ENCODE results near the gene USP10.
A peak's percentile ranks its signal among the peaks of the same experiment; 100 is the strongest.

Gene USP10

DNA sequence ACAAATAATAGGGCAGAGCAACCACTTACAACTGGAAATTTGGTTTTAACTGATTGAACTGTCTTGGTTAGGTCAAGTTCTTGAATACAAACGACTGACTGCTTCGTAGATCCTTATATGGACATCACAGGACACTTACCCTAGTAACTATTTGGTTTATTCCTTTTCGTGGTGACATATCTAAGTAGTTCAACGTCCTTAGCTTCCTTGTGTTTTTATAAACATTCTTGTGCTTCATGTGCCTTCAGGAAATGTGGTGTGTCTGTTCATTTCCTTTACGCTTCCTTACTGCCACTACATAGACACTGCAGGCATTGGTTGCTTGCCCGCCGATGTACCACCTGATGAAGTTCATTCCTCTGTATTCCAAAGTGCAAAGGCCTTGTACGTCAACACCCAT, 59.3 kb downstream of the USP10 start:
- H3K27ac ChIP-seq (ENCODE audit: insufficient read depth in 1 of 2, low read depth in 1 of 2, low read length in 2 of 2, poor library complexity in 1 of 2, severe bottlenecking in 2 of 2), result peak overlapping the region in 1 of 2 experiments; percentile 73
- H3K4me1 ChIP-seq (ENCODE audit: control extremely low read depth in 1 of 4, control insufficient read depth in 4 of 4, insufficient read depth in 4 of 4, low read length in 3 of 4), result peaks cover 16 to 38% (median 22%) of the 10 kb centered on the region in 4 experiments
- peaks cover 7 to 53% (median 26%) of the 10 kb centered on the region in 4 experiments for H3K36me3 ChIP-seq (ENCODE audit: control insufficient read depth in 4 of 4, insufficient read depth in 4 of 4, low read length in 3 of 4)
- peak; percentile 23 to 76 (median 64) for DNase-seq
- H3K9me3 ChIP-seq (ENCODE audit: control extremely low read depth in 1 of 5, control insufficient read depth in 4 of 5, insufficient read depth in 2 of 5, low read depth in 1 of 5, low read length in 4 of 5), result no peaks in the 10 kb centered on the region
- ChIA-PET POLR2A (no interaction called here), CTCF (interaction anchor here (0.9 to 8.4 kb wide), 11 partner anchors 9 to 213 kb away, joined by 3 to 145 read pairs (median 3); no protein-coding TSS in a partner anchor)
- peak overlapping the region in 2 of 7 experiments; percentile 37 to 40 for H3K4me3 ChIP-seq (ENCODE audit: control insufficient read depth in 1 of 7, extremely low read depth in 1 of 7, insufficient read depth in 4 of 7, low read depth in 2 of 7, low read length in 6 of 7)
- H3K27me3 ChIP-seq (replicated peaks in 2 of 5; ENCODE audit: control insufficient read depth in 4 of 5, insufficient read depth in 5 of 5, low read length in 4 of 5), result no peaks in the 10 kb centered on the region
- WGBS (ENCODE audit: insufficient coverage), result 50% methylated on average over 2 of the region's 8 CpGs

DNA sequence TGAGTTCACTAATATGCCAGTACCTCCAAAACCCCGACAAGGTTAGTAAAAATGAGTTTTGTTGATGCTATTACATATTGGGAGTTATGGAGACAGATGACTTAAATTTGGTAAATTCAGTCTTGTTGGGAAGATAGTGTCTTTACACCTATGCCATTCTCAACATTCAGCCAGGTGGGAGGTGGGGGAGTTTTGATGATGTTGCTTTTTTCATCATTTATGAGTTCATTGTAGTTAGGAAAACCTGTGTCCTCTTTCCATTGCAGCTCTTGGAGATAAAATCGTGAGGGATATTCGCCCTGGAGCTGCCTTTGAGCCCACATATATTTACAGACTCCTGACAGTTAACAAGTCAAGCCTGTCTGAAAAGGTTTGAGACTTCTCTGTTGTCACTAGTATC, 60.1 kb downstream of the USP10 start:
- WGBS (ENCODE audit: insufficient coverage), result 100% methylated on average over 2 of the region's 3 CpGs
- no peak for DNase-seq
- ChIA-PET POLR2A (no interaction called here), CTCF (interaction anchor here (1.0 to 8.4 kb wide), 8 partner anchors 9 to 212 kb away, joined by 3 to 145 read pairs (median 5); no protein-coding TSS in a partner anchor)
- Histone ChIP-seq H3K4me3 (ENCODE audit: control insufficient read depth in 1 of 7, extremely low read depth in 1 of 7, insufficient read depth in 4 of 7, low read depth in 2 of 7, low read length in 6 of 7) (no peak overlapping the region), H3K4me1 (ENCODE audit: control extremely low read depth in 1 of 4, control insufficient read depth in 4 of 4, insufficient read depth in 4 of 4, low read length in 3 of 4) (peaks cover 14 to 31% (median 18%) of the 10 kb centered on the region in 4 experiments), H3K27me3 (replicated peaks in 2 of 5; ENCODE audit: control insufficient read depth in 4 of 5, insufficient read depth in 5 of 5, low read length in 4 of 5) (no peaks in the 10 kb centered on the region), H3K9me3 (ENCODE audit: control extremely low read depth in 1 of 5, control insufficient read depth in 4 of 5, insufficient read depth in 2 of 5, low read depth in 1 of 5, low read length in 4 of 5) (no peaks in the 10 kb centered on the region), H3K36me3 (ENCODE audit: control insufficient read depth in 4 of 4, insufficient read depth in 4 of 4, low read length in 3 of 4) (peaks cover 9 to 58% (median 31%) of the 10 kb centered on the region in 4 experiments), H3K27ac (ENCODE audit: insufficient read depth in 1 of 2, low read depth in 1 of 2, low read length in 2 of 2, poor library complexity in 1 of 2, severe bottlenecking in 2 of 2) (no peak overlapping the region)

GRCh38 chr16:84761448-84762368, 61.9 kb downstream of the USP10 start:
- WGBS (ENCODE audit: insufficient coverage), result 96% methylated on average over 14 of the region's 17 CpGs
- H3K36me3 ChIP-seq (ENCODE audit: control insufficient read depth in 4 of 4, insufficient read depth in 4 of 4, low read length in 3 of 4), result peaks cover 14 to 70% (median 44%) of the 10 kb centered on the region in 4 experiments

DNA sequence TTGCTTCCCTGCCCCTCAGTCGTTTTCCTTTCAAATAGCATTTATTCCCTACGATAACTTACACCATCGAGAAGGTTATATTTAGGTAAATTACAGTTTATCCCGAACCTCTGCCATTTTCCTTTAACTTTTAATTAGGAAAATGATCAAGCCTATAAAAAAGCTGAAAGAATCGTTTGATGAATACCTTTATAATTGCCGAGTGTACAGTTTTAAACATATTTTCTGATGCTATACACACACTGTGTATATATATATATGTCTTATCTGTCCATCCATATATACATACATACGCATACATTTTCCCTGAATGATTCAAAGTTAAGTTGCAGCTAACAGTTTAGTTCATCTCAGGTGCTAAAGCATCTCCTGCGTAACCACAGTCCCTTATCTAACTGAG, 63.4 kb downstream of the USP10 start:
- WGBS (ENCODE audit: insufficient coverage), result 100% methylated on average over 2 of the region's 8 CpGs
- H3K4me1 ChIP-seq (ENCODE audit: control extremely low read depth in 1 of 4, control insufficient read depth in 4 of 4, insufficient read depth in 4 of 4, low read length in 3 of 4), result peaks cover 9 to 18% (median 12%) of the 10 kb centered on the region in 4 experiments
- no peak overlapping the region for H3K4me3 ChIP-seq (ENCODE audit: control insufficient read depth in 1 of 7, extremely low read depth in 1 of 7, insufficient read depth in 4 of 7, low read depth in 2 of 7, low read length in 6 of 7)
- ChIA-PET POLR2A (no interaction called here), CTCF (no interaction called here)
- peaks cover 14 to 79% (median 51%) of the 10 kb centered on the region in 4 experiments for H3K36me3 ChIP-seq (ENCODE audit: control insufficient read depth in 4 of 4, insufficient read depth in 4 of 4, low read length in 3 of 4)
- H3K9me3 ChIP-seq (ENCODE audit: control extremely low read depth in 1 of 5, control insufficient read depth in 4 of 5, insufficient read depth in 2 of 5, low read depth in 1 of 5, low read length in 4 of 5), result no peaks in the 10 kb centered on the region
- no peak overlapping the region for H3K27ac ChIP-seq (ENCODE audit: insufficient read depth in 1 of 2, low read depth in 1 of 2, low read length in 2 of 2, poor library complexity in 1 of 2, severe bottlenecking in 2 of 2)
- DNase-seq, result no peak
- H3K27me3 ChIP-seq (replicated peaks in 2 of 5; ENCODE audit: control insufficient read depth in 4 of 5, insufficient read depth in 5 of 5, low read length in 4 of 5), result no peaks in the 10 kb centered on the region

More at GRCh38 chr16:84761448-84762368, 61.9 kb downstream of the USP10 start:
- no peak overlapping the region for H3K4me3 ChIP-seq (ENCODE audit: control insufficient read depth in 1 of 7, extremely low read depth in 1 of 7, insufficient read depth in 4 of 7, low read depth in 2 of 7, low read length in 6 of 7)
- no peaks in the 10 kb centered on the region for H3K9me3 ChIP-seq (ENCODE audit: control extremely low read depth in 1 of 5, control insufficient read depth in 4 of 5, insufficient read depth in 2 of 5, low read depth in 1 of 5, low read length in 4 of 5)
- H3K27ac ChIP-seq (ENCODE audit: insufficient read depth in 1 of 2, low read depth in 1 of 2, low read length in 2 of 2, poor library complexity in 1 of 2, severe bottlenecking in 2 of 2), result no peak overlapping the region
- ChIA-PET CTCF (interaction anchor here (0.7 to 3.1 kb wide), 7 partner anchors 10 to 207 kb away, joined by 3 to 18 read pairs (median 3); no protein-coding TSS in a partner anchor), POLR2A (interaction anchor here (0.6 kb wide), 1 partner anchor 12 kb away, joined by 3 read pairs; no protein-coding TSS in a partner anchor)
- peaks cover 14 to 25% (median 17%) of the 10 kb centered on the region in 4 experiments for H3K4me1 ChIP-seq (ENCODE audit: control extremely low read depth in 1 of 4, control insufficient read depth in 4 of 4, insufficient read depth in 4 of 4, low read length in 3 of 4)
- no peak for DNase-seq
- H3K27me3 ChIP-seq (replicated peaks in 2 of 5; ENCODE audit: control insufficient read depth in 4 of 5, insufficient read depth in 5 of 5, low read length in 4 of 5), result no peaks in the 10 kb centered on the region

DNA sequence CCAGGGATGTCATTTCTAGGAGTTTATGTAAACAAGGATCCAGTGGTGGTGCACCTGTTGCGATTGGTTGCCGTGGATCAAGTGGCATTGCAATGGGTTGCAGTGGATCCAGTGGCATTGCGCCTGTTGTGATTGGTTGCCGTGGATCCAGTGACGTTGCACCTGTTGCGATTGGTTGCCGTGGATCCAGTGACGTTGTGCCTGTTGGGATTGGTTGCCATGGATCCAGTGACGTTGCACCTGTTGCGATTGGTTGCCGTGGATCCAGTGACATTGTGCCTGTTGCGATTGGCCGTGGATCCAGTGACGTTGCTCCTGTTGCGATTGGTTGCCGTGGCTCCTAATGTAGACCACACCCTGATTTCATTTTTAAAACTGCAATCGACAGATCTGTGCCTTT, 63.8 kb downstream of the USP10 start:
- POLR2A ChIA-PET, result no interaction called here
- Histone ChIP-seq H3K27ac (ENCODE audit: insufficient read depth in 1 of 2, low read depth in 1 of 2, low read length in 2 of 2, poor library complexity in 1 of 2, severe bottlenecking in 2 of 2) (no peak overlapping the region), H3K36me3 (ENCODE audit: control insufficient read depth in 4 of 4, insufficient read depth in 4 of 4, low read length in 3 of 4) (peaks cover 10 to 81% (median 55%) of the 10 kb centered on the region in 4 experiments), H3K27me3 (replicated peaks in 2 of 5; ENCODE audit: control insufficient read depth in 4 of 5, insufficient read depth in 5 of 5, low read length in 4 of 5) (no peaks in the 10 kb centered on the region), H3K9me3 (ENCODE audit: control extremely low read depth in 1 of 5, control insufficient read depth in 4 of 5, insufficient read depth in 2 of 5, low read depth in 1 of 5, low read length in 4 of 5) (no peaks in the 10 kb centered on the region), H3K4me1 (ENCODE audit: control extremely low read depth in 1 of 4, control insufficient read depth in 4 of 4, insufficient read depth in 4 of 4, low read length in 3 of 4) (peaks cover 4 to 14% (median 8%) of the 10 kb centered on the region in 4 experiments), H3K4me3 (ENCODE audit: control insufficient read depth in 1 of 7, extremely low read depth in 1 of 7, insufficient read depth in 4 of 7, low read depth in 2 of 7, low read length in 6 of 7) (no peak overlapping the region)
- no peak for DNase-seq
- over 99% methylated on average over 17 of the region's 17 CpGs for WGBS (ENCODE audit: insufficient coverage)
- CTCF ChIA-PET, result no interaction called here

DNA sequence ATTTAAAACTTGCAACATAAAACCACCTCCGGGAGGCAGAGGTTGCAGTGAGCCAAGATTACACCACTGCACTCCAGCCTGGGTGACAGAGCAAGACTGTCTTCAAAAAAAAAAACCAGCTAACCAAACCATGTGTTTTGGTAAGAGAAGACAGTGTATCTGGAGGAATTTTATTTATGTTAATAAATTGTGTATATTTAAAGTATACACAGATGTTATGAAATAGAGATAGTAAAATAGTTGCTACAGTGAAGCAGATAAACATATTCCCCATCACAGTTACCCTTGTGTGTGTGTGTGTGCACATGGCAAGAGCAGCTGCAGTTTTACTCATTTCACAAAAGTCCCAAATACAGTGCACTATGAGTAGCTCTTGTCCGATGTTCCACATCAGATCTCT, 65.2 kb downstream of the USP10 start:
- peaks cover 10 to 86% (median 66%) of the 10 kb centered on the region in 4 experiments for H3K36me3 ChIP-seq (ENCODE audit: control insufficient read depth in 4 of 4, insufficient read depth in 4 of 4, low read length in 3 of 4)
- no peaks in the 10 kb centered on the region for H3K9me3 ChIP-seq (ENCODE audit: control extremely low read depth in 1 of 5, control insufficient read depth in 4 of 5, insufficient read depth in 2 of 5, low read depth in 1 of 5, low read length in 4 of 5)
- DNase-seq, result no peak
- POLR2A ChIA-PET, result interaction anchor here (0.6 kb wide), 1 partner anchor 23 kb away, joined by 4 read pairs; no protein-coding TSS in a partner anchor
- H3K4me3 ChIP-seq (ENCODE audit: control insufficient read depth in 1 of 7, extremely low read depth in 1 of 7, insufficient read depth in 4 of 7, low read depth in 2 of 7, low read length in 6 of 7), result no peak overlapping the region
- WGBS (ENCODE audit: insufficient coverage), result no CpG with 5 or more reads among the region's 2 CpGs
- no peaks in the 10 kb centered on the region for H3K27me3 ChIP-seq (replicated peaks in 2 of 5; ENCODE audit: control insufficient read depth in 4 of 5, insufficient read depth in 5 of 5, low read length in 4 of 5)
- peaks cover 0 to under 1% (median 0%) of the 10 kb centered on the region in 4 experiments for H3K4me1 ChIP-seq (ENCODE audit: control extremely low read depth in 1 of 4, control insufficient read depth in 4 of 4, insufficient read depth in 4 of 4, low read length in 3 of 4)
- H3K27ac ChIP-seq (ENCODE audit: insufficient read depth in 1 of 2, low read depth in 1 of 2, low read length in 2 of 2, poor library complexity in 1 of 2, severe bottlenecking in 2 of 2), result no peak overlapping the region
- CTCF ChIA-PET, result interaction anchor here (1.2 to 1.7 kb wide), 2 partner anchors 10 to 205 kb away, joined by 4 to 7 read pairs; no protein-coding TSS in a partner anchor
